Colon (tissue), 2 donors: Measurements from ENCODE around the gene PLPPR3.
A peak's percentile ranks its signal among the peaks of the same experiment; 100 is the strongest.

Source experiments
- FAIRE-seq: peaks from 2 replicates; lab custom pipeline; 2012; peaks lifted over from hg19 to GRCh38; lab: Jason Lieb, UNC
- donor health status: control.
- donor health status: control.

The PLPPR3 gene

DNA sequence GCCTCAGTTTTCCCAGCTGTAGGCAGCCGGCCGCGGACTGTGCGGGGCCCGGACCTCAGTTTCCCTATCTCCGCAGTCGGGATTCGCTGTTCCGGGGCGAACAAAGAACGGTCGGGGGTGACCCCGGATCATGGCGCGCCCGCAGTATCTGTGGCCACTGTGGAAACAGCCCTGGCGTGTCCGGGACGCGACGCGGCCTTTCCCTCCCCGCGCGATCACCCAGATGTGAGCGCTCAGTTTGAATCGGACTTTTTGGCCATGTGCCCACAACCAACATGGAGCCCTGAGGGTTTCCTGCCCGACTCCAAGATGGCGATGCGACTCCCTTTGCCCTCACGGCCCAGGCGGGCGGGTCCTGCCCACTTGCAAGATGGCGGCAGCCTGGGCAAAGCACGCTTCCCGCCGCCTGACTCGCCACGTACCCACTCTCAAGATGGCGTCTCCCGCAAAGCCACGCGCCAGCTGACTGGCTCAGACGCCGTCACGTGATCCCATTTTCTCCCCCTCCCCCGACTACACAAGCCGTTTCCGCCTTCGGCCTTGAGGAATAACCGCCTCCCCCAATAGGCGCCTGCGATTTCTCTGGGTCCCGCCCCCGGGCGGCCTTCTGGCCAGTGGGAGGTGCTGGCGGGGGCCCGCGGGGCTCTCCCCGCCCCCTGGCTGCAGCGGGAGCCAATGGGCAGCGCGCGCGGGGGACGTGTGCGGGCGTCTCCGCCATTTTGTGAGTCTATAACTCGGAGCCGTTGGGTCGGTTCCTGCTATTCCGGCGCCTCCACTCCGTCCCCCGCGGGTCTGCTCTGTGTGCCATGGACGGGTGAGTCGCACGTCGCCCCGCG, 24.8 kb downstream of the PLPPR3 start, which contains the start of gene PTBP1:
Gene PTBP1, plus strand, starts transcription at position 761 of the 836 bp plus-strand sequence. Its CDS starts 46 bp downstream, at position 807.
- FAIRE-seq = peak; percentile 96

DNA sequence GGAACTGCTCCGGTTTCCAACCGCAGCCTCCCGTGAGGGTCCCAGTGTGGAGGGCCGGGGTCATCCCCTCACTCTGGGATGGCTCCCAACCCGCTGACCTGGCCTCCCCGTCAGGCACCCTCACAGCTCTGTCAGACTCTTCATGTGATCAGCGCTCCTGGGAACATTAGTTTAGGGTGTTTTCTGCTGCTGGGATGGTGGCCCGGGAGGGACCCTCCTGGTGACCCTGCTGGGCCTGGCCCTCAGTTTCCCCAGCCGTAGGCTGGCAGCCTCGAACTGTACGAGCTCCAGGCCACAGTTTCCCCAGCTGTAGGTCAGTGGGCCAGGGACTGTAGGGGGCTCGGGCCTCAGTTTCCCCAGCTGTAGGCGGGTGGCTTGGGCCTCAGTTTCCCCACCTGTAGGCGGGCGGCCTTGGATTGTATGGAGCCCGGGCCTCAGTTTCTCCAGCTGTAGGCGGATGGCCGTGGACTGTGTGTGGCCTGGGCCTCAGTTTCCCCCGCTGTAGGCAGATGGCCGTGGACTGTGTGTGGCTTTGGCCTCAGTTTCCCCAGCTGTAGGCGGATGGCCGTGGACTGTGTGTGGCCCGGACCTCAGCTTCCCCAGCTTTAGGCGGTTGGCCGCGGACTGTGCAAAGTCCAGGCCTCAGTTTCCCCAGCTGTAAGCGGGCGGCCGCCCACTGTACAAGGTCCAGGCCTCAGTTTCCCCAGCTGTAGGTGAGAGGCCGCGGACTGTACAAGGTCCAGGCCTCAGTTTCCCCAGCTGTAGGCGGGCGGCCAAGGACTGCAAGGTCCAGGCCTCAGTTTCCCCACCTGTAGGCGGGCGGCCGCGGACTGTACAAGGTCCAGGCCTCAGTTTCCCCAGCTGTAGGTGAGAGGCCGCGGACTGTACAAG, 25.8 kb downstream of the PLPPR3 start:
- no peak for FAIRE-seq

DNA sequence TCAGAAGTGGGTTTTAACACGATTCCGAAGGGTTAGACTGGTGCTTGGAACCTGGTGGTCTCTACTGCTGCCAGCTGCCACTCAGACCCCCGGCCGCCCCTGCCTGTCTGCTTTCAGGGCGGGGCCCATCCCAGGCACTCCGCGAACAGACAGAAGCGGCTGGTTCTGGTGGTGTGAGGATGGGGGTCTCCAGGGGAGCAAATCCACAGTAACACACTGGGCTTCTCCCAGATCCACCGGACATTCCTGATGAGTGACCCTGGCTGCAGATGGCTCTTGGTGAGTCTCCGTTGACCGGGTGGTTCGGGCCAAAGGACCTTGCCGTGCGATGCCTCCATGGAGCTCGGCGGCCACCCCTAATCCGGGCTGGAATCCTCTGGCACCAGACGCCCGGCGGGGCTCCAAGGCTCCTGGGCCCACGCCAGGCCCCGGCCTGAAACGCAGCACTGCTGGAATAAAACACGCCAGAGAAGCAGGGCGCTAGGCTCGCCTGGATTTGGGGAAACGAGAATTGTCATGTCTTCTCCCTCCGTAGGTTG, 26.6 kb downstream of the PLPPR3 start:
- no peak for FAIRE-seq

DNA sequence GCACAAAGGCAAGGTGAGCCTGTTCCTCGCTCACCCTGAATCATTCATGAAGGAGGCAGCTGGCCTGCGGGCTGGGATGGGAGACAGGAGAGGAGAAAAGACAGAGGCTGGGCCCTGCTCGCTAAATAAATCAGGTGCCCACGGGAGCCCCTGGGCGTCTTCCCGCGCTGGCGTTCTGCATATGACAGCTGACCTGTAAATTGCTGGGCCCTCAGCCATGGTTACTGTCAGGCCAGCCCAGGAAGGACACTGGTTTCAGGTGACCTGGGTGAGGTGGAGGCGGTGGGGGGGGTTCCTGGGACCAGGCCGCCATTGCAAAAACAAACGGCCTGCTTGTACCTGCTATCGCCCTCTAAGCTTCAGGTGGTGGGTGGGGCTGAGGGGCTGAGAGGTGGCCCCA, 27.9 kb downstream of the PLPPR3 start:
- no peak for FAIRE-seq

DNA sequence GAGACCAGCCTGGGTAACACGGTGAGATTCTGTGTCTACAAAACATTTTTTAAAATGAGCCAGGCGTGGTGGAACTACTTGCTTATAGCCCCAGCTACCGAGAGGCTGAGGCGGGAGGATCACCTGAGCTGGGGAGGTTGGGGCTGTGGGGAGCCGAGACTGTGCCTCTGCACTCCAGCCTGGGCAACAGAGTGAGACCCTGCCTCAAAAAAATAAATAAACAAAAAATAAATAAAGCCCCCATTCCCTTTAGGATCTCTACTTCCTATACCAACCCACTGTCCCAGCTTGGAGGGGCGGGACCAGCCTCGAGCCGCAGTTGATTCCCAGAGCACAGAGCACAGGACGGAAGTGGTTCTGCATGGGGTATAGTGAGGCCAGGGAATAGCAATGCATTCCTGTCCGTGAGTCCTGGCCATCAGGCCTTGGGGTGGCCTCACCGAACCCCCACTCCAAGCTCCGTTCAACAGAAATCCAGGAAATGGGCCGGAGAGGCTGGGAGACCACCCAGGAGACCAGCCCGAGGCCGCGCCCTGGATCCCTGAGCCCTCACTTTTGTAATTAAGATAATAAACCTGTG, 29.4 kb downstream of the PLPPR3 start:
- no peak for FAIRE-seq

DNA sequence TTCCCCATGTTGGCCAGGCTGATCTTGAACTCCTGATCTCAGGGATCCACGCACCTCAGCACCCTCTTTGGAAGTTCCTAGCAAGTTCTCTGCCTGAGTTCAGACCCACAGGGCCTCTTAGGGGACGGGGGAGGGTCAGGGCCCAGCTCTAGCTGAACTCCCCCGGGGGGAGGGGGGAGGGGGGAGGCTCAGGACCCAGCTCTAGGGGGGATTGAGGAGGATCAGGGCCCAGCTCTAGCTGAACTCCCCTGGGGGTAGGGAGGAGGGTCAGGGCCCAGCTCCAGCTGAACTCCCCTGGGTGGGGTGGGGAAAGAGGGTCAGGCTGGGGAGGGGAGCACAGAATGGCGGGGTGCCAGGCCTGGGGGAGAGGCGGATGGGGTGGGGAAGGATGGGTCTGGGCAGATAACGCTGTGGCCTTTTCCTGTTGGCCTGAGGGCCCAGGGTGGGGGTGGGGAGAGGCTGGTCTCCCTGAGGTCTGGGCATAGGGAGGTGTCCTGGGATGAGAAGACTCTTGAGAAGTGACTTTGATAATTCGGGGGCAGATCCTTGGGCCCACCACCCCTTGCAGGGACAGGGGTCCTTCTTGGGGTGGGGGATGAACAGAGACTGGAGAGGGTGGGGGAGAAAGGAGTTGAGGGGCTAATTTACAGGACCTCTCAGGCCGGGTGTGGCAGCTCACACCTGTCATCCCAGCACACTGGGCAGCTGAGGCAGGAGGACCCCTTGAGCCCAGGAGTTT, 30.0 kb downstream of the PLPPR3 start:
- FAIRE-seq = no peak

DNA sequence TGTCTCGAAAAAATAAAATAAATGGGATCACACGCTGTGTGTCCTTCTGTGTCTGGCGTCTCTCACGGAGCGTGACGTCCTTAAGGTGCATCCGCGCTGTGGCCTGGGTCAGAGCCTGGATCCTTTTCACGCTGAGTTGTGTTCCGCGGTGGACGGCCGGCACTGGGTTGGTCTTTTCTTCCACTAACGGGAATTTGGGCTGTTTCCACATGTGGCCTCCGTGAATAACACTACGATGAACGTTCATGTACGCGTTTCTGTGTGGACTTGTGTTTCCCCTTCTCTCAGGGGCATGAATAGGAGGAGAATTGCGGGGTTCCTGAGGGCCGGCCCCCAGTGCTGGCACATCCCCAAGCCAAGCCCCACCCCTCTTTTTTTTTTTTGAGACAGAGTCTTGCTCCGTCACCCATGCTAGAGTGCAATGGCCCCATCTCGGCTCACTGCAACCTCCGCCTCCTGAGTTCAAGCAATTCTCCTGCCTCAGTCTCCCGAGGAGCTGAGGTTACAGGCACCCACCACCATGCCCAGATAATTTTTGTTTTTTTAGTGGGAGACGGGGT, 30.7 kb downstream of the PLPPR3 start:
- no peak for FAIRE-seq

DNA sequence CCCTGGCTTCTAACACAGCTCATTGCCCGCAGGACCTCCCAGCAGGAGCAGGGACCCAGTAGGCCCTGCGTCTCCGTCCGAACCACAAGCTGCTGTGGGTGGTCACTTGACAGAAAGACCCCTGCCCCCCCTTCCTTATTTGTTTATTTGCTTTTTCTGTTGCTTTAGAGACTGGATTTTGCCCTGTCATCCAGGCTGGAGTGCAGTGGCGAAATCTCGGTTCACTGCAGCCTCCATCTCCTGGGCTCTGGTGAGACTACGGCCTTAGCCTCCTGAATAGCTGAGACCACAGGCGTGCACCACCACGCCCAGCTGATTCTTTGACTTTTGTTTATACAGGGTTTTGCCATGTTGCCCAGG, 32.1 kb downstream of the PLPPR3 start:
- no peak for FAIRE-seq

DNA sequence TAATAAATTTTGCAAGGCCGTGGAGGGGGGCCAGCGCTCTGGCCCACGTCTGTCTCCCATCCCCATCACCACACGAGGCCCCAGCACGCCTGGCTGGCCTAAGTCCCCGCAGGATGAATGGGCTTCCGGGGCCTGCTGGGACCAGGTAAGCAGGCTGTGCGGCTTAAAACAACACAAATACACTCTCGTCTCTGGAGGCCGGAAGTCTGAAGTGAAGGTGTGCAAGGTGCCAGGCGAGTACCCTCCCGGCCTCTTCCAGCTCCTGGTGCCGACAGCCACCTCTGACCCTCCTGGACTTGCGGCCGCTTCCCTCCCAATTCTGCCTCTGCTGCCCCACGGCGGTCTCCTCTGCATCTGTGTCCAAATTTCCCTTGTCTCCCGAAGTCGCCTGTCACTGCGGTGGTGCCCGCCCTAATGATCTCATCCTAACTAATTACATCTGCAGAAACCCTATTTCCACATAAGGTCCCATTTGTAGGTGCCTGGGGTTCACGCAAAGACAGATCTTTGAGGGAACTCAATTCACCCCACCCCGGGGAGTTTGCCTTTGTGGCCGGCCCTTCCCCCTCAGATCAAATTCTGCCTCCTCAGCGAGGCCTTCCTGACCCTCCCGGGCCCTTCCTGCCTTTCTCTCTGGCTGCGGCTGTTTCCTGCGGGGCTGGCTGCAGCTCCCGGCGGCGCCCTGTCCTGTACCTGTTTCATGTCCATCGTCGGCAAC, 32.6 kb downstream of the PLPPR3 start:
- no peak for FAIRE-seq

DNA sequence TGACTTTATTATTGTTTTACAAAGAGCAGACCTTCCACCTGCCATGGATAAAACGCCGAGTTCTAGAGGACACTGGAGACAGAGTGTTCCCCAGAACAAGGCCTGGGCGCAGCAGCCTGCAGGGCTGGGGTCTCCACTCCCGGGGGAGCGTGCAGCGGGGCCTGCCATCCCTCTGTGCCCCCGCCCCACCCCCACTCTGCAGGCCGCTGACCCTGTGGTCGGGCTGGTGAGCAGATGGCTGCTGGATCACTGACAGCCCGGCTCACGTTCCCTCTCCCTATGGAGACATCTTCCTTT, 33.1 kb downstream of the PLPPR3 start:
- no peak for FAIRE-seq

DNA sequence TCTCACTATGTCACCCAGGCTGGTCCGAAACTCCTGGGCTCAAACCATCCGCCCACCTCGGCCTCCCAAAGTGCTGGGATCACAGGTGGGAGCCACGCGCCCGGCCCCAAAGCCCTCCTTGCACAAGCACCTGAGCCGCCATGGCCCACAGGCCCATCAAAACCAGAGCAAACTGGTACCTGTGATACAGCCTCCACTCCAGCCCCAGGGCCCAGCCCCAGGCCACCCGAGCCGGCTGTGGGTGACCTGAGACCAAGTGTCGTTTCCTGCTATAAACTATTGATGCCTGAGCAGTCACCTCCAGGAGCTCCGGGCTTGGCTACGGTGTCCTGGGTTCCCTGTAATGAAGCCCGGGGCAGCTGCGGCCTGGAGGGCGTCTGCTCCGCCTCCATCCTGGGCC, 34.2 kb downstream of the PLPPR3 start:
- no peak for FAIRE-seq

DNA sequence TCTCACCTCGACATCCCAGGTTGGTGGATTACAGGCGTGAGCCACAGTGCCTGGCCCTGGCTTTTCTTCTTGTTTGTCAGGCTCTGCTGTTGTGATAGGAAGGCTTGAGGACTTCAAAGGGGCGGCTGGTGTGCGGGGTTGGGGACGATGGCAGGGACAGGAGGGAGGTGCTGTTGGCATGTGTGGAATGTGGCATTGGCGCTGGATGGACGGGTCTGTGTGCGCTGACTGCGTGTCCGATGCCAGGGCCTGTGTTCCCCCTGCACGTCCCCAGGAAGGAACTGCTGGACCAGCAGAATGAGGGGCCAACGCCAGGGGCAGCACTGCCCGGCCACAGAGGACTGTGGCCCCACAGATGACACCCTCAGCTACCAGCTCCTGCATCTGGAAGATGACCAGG, 37.2 kb downstream of the PLPPR3 start:
- FAIRE-seq = no peak

DNA sequence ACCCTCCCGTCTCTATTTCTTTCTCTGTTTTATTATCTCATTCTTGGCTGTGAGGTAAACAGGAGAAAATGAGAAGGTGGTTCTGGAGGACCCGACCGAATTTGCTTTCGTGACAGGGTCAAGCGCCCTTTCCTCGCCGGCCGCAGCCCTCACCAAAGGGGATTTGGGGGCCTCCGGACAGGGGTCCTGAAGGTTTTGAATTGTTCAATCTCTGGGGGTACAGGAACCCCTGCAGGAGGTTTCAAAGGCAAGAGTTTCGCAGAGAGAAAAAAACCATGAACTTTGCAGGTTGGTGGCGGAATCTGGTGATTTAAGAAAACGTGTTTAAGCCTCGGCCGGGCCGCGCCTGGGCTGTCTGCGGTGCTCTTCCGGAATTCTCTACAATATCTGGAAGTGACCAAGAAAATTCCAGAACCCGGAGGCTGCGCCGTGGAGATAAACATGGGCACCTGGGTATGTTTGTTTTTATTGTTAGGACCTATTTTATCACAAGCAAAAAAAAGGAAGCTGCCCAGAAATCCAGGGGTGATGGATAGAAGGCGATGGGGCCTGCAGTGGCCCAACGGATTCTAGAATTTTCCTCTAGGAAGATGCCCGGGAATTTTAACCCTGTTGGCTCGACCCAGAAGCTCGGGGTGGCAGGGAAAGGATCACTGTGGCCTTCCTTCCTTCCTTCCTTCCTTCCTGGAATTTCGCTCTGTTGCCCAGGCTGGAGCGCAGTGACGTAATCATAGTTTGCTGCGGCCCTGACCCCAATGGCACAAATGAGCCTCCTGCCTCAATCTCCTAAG, 38.7 kb downstream of the PLPPR3 start:
- no peak for FAIRE-seq

DNA sequence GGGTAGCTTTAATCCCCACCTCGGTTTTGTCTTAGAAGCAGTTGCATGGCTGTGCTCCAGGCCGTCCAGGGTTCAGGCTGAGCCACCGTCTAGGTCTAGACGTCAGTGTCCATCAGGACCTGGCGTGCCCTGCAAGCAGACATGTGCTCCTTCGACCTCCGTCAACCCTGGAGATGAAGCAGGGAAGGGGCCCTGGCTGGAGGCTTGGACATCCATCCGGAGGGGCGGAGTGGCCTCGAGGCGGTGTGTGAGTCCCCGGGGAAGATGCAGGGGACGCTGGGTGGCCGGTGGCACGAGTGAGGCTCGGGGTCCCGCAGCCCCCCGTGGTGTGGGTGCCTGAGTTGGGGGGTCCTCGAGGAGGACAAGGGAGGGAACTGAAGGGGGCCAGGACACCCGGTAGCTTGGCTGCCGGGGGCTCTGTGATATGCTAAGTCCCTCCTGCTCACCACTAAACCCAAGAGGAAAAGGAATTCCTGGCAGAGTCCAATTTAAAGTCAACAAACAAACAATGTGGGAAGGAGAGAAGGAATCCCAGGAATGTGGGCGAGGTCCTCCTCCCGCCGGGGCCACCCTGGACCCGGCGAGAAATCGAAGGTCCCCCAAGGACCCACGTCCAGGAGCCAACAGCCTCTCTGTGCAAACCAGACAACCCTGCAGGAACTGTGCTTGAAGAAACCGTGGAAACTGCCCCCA, 39.4 kb downstream of the PLPPR3 start:
- no peak for FAIRE-seq

DNA sequence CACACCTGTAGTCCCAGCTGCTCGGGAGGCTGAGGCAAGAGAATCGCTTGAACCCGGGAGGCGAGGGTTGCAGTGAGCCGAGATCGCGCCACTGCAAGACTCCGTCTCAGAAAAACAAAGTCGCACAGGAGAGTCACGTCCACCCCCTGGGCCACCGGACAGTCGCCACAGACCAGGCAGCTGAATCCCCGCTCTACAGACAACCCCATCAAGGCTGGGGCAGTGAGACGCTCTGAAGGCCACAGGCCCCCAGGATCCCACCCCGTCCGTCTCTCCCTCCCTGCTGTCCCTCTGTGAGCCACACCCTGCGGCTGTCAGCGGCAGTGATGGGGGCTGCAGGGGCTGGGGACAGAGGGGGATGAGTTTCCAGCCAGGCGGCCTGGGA, 40.0 kb downstream of the PLPPR3 start:
- no peak for FAIRE-seq

DNA sequence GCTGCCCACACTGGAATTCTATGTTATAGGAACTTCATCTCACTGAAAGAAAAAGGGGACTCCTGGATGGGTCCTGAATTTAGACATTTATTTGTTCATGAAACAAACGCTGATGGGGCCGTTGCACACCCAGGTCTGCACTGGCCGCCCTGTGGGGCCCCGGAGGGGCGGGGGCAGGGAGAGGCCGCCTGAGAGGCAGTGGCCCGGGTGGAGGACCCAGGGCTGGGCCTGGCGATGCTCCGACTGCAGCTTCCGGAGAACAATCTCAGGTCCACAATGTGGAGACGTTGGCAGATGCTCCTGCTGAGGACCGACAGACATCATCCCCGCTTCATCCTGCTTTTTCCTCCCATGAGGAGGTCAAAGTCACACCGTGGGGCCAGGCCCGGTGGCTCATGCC, 40.8 kb downstream of the PLPPR3 start:
- FAIRE-seq = no peak

DNA sequence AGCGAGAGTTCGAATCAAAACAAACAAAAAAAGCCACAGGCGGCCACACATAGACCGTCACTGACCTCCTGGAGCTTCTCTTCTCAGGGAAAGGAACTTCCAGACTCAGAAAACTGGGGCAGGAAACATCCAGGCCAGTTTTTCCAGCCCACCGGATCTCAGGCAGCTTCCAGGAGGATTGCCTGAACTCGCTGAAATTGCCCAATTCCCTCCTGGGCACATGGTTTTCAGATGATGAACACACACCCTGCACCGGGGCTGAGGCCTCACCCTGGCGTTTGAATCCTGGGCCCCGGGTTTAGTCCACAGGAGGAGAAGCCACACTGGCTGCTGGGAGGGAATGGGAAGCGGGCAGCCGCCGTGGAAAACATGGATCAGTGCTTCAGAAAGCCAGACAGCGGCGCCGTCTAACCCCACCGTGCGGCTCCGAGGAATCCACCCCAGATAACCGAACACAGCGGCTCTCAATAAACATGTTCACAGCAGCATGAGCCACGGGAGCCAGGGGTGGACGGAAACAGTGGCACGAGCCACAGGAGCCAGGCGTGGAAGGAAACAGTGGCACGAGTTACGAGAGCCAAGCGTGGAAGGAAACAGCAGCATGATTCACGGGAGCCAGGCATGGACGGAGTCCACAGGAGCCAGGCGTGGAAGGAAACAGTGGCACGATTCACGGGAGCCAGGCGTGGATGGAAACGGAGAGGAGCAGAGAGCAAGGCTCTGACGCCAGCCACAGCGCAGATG, 42.7 kb downstream of the PLPPR3 start:
- no peak for FAIRE-seq

DNA sequence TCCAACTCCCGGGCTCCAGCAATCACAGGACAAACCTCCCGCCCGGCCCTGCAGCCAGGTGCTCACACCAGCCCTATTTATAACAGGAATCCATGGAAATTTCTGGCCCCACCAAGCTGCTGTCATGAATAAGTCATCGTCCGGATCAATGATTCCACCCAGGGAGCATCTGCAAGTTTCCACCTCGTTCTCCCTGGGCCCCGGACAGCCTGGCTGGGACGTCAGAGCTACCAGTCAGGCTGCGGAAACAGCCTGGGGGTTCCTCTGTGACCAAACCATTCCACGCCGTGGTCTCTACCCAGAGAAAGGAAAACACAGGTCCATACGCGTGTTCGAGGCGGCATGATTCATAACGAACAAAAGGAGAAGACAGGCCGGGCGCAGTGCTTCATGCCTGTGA, 45.2 kb downstream of the PLPPR3 start:
- no peak for FAIRE-seq
